ENCODE measurements around the gene COP1. TPM values are rescaled to one million over a fixed set of nuclear protein-coding genes. Genes with fewer than 3 reads are reported as not detected.
"Not testable (repeated sequence)": the region's sequence is repeated elsewhere in the genome, so short reads cannot be mapped to it uniquely, and the experiment has no call there.

The COP1 gene
- total RNA-seq, 1 donor from 2014 or later, result 76.3 TPM

GRCh38 chr1:176017722-176018121 is 189.4 kb downstream of the COP1 start:
- H3K4me1 ChIP-seq, result no peaks in the 10 kb centered on the region
- intact Hi-C loops (cut with DNase I), result no loop called here
- TF ChIP-seq CTCF (IDR thresholded peaks at IDR 0.05), result no peak
- H3K4me3 ChIP-seq, result no peak overlapping the region
- no peak overlapping the region for H3K27ac ChIP-seq
- H3K27me3 ChIP-seq, result no peaks in the 10 kb centered on the region
- H3K9me3 ChIP-seq, result no peaks in the 10 kb centered on the region
- peaks cover 0 to 7% of the 10 kb centered on the region in 2 donors for H3K36me3 ChIP-seq
- no peak for DNase-seq (ENCODE audit: low spot score in 2 of 2)

- H3K27me3 ChIP-seq, result no peaks in the 10 kb centered on the region
- no peak overlapping the region for H3K4me3 ChIP-seq
- TF ChIP-seq CTCF (IDR thresholded peaks at IDR 0.05), result no peak
- H3K36me3 ChIP-seq, result peaks cover 0 to 14% of the 10 kb centered on the region in 2 donors
- H3K9me3 ChIP-seq, result no peaks in the 10 kb centered on the region
- no peaks in the 10 kb centered on the region for H3K4me1 ChIP-seq
- H3K27ac ChIP-seq, result no peak overlapping the region
- intact Hi-C loops (cut with DNase I), result no loop called here
- DNase-seq (ENCODE audit: low spot score in 2 of 2), result no peak
These were observed 197.1 kb downstream of the COP1 start for GRCh38 chr1:176009951-176010350.

- H3K4me1 ChIP-seq; H3K27me3 ChIP-seq; DNase-seq (ENCODE audit: low spot score in 2 of 2); H3K27ac ChIP-seq; intact Hi-C loops (cut with DNase I); H3K4me3 ChIP-seq; H3K9me3 ChIP-seq: not testable (repeated sequence)
- peaks cover 0 to 14% of the 10 kb centered on the region in 2 donors for H3K36me3 ChIP-seq
These were observed 199.2 kb downstream of the COP1 start for GRCh38 chr1:176007756-176008389.

GRCh38 chr1:175994660-175995059 is 212.4 kb downstream of the COP1 start:
- H3K27me3 ChIP-seq; H3K9me3 ChIP-seq; H3K27ac ChIP-seq; H3K4me1 ChIP-seq; H3K4me3 ChIP-seq; H3K36me3 ChIP-seq; intact Hi-C loops (cut with DNase I); DNase-seq (ENCODE audit: low spot score in 2 of 2): not testable (repeated sequence)

- H3K4me3 ChIP-seq; H3K9me3 ChIP-seq; intact Hi-C loops (cut with DNase I); DNase-seq (ENCODE audit: low spot score in 2 of 2); H3K4me1 ChIP-seq; H3K27ac ChIP-seq; H3K27me3 ChIP-seq; H3K36me3 ChIP-seq: not testable (repeated sequence)
These were observed 214.3 kb downstream of the COP1 start for GRCh38 chr1:175992825-175993224.

GRCh38 chr1:175992202-175992601 is 214.9 kb downstream of the COP1 start:
- H3K4me1 ChIP-seq; H3K27ac ChIP-seq; H3K4me3 ChIP-seq; H3K9me3 ChIP-seq; H3K27me3 ChIP-seq; DNase-seq (ENCODE audit: low spot score in 2 of 2); intact Hi-C loops (cut with DNase I): not testable (repeated sequence)
- peaks cover 5 to 12% of the 10 kb centered on the region in 2 donors for H3K36me3 ChIP-seq

GRCh38 chr1:175984813-175985212 is 222.3 kb downstream of the COP1 start:
- no peak overlapping the region for H3K4me3 ChIP-seq
- peaks cover 0 to 12% of the 10 kb centered on the region in 2 donors for H3K9me3 ChIP-seq
- peaks cover 24 to 56% of the 10 kb centered on the region in 2 donors for H3K36me3 ChIP-seq
- DNase-seq (ENCODE audit: low spot score in 2 of 2), result no peak
- intact Hi-C loops (cut with DNase I), result no loop called here
- no peak for TF ChIP-seq CTCF (IDR thresholded peaks at IDR 0.05)
- no peak overlapping the region for H3K27ac ChIP-seq
- H3K4me1 ChIP-seq, result no peaks in the 10 kb centered on the region
- no peaks in the 10 kb centered on the region for H3K27me3 ChIP-seq

All from ascending aorta (tissue), 2 donors.